K562 treated with DMSO at 1 percent for 24 hours (cell line): ENCODE results near the gene NANOS3. TPM values are rescaled to one million over a fixed set of nuclear protein-coding genes. Genes with fewer than 3 reads are reported as not detected.

Experiments used
- total RNA-seq: library from RNA; unstranded; fragments of 300-600 nt; gene quantifications from 2 replicates; pipeline ENCODE4 v1.2.3, GENCODE V29; 2022; ENCODE audit warnings: low read depth; ENCODE audit not compliant: insufficient read depth

NANOS3 gene
- not detected in 2 replicates for total RNA-seq

GRCh38 chr19:13876834-13877233, at the start of gene NANOS3:
Gene NANOS3 (plus strand): TSS chr19:13877134. CDS start chr19:13877249, 115 bp downstream.

DNA sequence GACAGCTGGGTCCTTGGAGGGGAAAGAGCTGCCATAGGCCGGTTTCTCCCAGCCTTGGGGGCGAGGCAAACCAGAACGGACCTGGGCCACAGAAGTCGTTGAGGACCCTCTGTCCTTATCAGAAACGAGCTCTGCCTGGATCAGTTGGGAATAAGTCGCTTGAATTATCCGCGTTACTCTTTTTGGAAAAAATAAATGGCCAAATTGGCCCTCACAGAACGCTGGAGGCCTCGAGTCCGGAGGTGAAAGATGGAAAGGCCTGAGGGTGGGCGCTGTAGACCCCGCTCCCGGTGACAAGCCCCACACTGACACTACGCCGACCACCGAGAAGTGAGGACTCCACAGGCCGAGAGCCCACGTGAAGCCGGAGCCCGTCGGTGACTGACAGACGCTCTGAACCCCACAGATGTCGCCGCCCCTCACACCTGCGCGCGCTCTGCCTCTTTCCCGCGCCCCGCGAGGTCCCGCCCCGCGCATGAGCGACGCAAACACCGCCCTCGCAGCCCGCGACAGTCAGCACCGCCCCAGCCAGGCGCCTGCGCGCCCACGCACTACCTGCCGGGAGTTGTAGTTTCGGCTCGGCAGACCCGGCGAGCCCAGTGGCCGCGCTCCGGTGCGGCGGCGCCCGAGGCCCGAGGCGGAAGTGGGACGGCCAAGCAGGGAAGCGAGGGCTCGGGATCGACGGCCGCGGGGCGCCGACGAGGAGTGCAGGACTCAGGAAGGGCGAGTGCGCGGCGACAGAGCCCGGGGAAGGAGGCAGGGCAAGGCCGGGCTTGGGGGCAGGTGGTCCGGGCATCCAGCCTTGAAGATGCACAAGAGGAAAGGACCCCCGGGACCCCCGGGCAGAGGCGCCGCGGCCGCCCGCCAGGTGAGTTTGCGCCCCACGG, 28.9 kb downstream of the NANOS3 start, which contains the start of the genes BRME1 and CC2D1A:
Gene BRME1 (minus strand): TSS at position 484 of the 887 bp plus-strand sequence. CDS start 1,225 bp downstream, outside the sequence.
Gene CC2D1A (plus strand): TSS at position 568 of the 887 bp plus-strand sequence. CDS start 241 bp downstream, at position 809.

Other genes with a start within 250 kb of the NANOS3 start
- 53.2 and 57.5 TPM in 2 replicates for gene MRI1, start 112.6 kb upstream of the NANOS3 start, total RNA-seq
- gene C19orf53, start 102.7 kb upstream of the NANOS3 start, total RNA-seq, result 133 and 137 TPM in 2 replicates
- 21.0 and 21.5 TPM in 2 replicates for gene ZSWIM4, start 81.7 kb upstream of the NANOS3 start, total RNA-seq
- 15.0 and 17.5 TPM in 2 replicates for gene BRME1, start 29.0 kb downstream of the NANOS3 start, total RNA-seq
- 49.7 TPM in 2 replicates for gene CC2D1A, start 29.1 kb downstream of the NANOS3 start, total RNA-seq
- gene PODNL1, start 61.3 kb downstream of the NANOS3 start, total RNA-seq, result 2.7 and 3.7 TPM in 2 replicates
- gene DCAF15, start 75.4 kb downstream of the NANOS3 start, total RNA-seq, result 73.7 and 80.9 TPM in 2 replicates
- gene RFX1, start 129.2 kb downstream of the NANOS3 start, total RNA-seq, result 16.8 and 17.3 TPM in 2 replicates
- not detected in 2 replicates for gene RLN3, start 151.0 kb downstream of the NANOS3 start, total RNA-seq
- 14.0 and 16.1 TPM in 2 replicates for gene IL27RA, start 154.6 kb downstream of the NANOS3 start, total RNA-seq
- gene PALM3, start 184.9 kb downstream of the NANOS3 start, total RNA-seq, result 4.6 and 4.8 TPM in 2 replicates
- 3.4 and 5.9 TPM in 2 replicates for gene MISP3, start 195.7 kb downstream of the NANOS3 start, total RNA-seq
- gene C19orf67, start 208.6 kb downstream of the NANOS3 start, total RNA-seq, result 2.2 TPM in 1 of 2 replicates, not detected in the other
- 53.7 and 55.6 TPM in 2 replicates for gene SAMD1, start 213.6 kb downstream of the NANOS3 start, total RNA-seq
- gene PRKACA, start 240.6 kb downstream of the NANOS3 start, total RNA-seq, result 116 and 118 TPM in 2 replicates